HK-2 (cell line): ENCODE results near the gene TMPRSS3.
A peak's percentile ranks its signal among the peaks of the same experiment; 100 is the strongest.

ENCODE experiments used
- DNase-seq: peaks from one replicate; pipeline ENCODE4 v3.0.0-alpha.2; 2018; ENCODE audit not compliant: unreplicated experiment

The TMPRSS3 gene

DNA sequence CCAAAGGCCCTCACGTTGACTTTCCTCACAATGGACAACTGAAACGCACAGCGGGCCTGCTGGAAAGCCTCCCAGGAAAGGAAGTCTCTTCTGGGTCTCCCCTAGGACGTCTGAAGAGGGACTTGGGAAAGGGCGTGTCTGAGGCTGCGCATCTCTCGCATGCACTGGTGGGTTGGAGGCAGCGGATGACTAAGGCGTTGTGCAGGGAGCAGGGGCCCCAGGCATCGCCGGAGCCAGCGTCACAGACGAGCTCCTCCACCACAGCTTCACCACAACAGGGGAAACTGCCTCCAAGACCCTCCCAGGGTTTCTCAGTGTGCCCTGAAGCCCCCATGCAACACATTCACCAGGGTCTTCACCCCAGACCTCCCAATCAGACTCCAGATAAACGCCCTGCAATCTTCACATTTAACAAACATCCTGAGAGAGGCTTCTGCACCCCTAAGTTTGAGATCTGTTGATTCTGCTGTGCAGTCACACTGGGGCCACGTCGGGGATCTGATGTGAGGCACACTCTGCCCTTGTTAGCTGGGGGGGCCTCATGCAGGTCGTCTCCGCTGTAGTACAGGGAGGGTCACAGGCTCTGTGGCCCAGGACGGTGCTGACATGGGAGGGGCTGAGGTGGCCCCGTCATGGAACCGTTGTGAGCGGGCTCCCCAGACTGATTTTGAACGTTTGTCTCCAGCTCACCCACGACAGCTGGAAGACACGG is 22.5 kb downstream of the TMPRSS3 start:
- no peak for DNase-seq

DNA sequence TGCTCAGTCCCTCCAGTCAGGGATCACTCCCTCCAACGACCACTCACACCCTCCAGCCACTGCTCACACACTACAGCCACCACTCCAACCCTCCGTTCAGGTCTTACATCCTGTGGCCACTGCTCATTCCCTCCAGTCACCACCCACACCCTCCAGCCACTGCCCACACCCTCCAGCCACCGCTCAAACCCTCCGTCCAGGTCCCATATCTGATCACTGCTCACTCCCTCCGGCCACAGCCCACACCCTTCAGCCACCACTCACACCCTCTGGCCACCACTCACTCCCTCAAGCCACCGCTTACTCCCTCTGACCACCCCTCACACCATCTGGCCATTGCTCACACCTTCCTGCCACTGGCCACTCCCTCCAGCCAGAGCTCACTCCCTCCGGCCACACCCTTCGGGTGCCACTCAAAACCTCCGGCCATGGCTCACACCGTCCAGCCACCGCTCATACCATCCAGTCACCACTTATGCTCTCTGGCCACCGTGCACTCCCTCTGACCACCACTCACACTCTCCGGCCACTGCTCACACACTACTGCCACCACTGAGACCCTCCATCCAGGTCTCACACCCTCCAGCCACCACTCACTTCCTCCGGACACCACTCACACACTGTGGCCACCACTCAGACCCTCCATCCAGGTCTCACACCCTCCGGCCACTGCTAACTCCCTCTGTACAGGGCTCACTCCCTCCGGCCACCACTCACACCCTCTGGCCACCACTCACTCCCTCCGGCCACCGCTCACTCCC is 24.8 kb downstream of the TMPRSS3 start:
- no peak for DNase-seq

DNA sequence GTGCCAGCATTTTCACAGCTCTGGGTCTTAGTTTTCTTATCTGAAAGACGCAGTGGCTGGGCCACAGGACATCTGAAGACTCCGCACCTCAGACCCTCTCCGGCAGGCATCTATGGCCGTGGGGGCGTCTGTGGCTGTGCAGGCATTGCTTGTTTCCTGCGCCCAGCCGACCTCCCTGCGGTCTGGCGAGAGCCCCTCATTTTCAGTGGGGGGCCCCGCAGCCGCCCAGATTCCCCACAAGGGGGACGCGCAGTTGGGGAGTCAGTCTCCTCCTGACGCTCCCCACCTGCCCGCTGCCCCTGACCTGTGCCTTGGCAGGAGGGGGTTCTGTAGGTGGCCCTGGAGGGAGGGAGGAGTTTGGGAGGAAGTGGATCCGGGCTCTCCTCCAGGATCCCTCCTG is 26.0 kb downstream of the TMPRSS3 start:
- DNase-seq, result no peak

DNA sequence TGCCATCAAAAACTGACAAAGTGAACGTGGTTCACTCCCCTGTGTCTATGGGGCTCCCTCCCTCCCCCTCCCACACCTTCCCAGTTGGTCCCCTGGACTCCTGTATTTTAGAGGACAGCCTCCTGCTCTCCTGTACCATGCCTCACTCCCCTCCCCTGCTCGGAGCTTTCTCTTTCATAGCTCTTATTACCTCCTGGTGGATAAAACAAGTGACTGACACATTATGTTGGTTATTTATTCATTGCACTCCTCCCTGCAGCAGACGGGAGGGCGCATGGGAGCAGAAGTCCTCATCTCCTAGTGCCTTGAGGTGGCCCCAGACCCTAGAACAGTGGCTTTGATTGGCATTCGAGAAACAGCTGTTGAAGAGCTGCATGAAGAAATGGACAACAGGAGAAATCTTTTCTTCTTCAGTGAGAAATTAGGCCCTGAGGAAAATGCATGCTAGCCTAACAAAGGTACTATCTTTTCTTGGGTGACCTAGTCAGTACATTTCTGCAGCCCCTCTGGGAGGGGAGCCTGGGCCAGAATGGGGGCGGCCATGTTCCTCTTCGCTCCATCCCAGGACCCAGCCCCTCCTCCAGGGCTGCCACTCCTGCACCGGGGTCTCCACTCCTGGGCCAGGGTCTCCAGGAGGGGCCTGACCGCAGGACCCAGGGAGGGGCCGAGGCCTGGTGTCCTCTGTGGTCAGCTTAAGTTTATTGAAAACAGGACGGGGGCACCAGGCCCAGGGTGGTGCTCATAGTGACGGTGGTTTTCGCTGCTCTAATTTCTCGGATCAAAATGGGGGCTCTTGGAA is 28.3 kb downstream of the TMPRSS3 start:
- DNase-seq, result no peak

DNA sequence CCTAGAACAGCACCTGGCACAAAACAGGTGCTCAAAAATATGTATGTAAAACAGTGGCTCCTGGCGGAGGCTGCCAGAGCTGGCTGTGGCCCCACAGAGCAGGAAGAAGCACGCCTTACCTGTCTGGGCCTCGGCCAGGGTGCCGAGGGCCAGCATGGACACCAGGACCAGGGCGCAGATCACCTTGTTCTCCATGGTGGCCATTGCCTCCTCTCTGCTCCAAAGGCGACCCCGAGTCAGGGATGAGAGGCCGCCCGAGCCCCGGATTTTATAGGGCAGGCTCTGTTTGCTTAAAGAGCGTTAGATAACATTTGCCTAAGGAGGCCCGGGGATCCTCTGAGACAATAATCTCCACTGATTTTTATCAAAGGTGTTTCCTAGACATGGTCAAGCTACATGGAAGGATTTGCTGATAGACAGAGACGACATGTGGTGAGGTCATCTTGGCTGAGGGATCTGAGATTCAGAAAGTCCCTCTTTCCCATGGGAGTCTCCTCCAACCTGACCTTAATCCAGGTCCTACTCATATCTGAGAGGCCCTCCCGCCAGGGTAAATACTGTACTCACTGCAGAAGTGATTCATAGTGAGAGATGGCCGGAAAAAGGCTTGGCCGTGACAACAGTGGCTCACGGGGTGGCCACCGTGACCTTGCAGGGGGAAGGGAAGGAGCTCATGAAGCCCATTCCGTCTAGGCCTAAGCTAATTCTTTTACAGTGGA is 29.4 kb downstream of the TMPRSS3 start, which contains the start of gene TFF1:
TFF1 (minus strand) TSS at position 244 of the 719 bp plus-strand sequence; CDS start at position 204, 40 bp downstream.
- DNase-seq, result peak; percentile 22

DNA sequence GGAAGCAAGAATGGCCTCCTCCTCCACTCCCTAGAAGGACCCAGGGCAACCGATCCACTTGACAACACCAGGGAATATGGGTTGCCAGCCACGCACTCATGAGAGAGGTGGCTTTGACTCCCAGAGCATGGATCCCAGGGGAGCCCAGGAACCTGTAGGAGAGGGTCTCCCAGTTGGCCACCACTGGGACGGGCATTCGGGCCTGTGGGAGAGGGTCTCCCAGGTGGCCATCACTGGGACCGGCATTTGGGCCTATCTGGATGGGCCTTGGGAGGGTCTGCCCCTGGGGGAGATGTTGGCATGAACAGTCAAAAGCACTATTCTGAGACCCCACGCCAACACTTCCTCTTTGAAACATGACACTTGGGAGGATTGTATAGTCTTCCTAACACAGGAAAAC is 30.1 kb downstream of the TMPRSS3 start:
- no peak for DNase-seq

DNA sequence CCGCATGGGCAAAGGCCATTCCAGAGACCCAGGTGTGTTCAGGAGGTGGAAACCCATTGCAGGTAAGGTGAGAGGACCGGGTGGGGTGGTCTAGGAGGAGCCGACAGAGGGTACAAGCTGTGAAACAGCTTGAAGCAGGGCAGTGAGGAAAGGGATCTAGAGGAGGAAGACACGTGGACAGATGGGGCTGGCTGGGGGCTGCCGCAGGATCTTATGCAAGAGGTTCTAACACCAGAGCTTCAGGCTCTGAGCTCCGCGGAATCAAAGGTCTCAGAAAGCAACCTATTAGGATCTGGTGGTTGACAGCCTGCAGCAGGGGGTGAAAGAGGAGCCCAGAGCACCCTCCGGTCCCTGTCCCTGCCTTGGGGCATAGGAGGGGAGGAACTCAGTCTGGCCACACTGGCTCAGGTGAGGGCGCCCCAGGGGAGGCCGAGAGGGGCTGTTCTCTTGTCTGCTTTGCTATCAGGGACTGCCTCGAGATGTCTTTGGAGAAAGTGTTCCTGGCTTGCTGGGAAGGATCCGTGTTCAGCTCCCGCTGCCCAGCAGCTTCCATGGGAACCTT is 31.5 kb downstream of the TMPRSS3 start:
- no peak for DNase-seq

DNA sequence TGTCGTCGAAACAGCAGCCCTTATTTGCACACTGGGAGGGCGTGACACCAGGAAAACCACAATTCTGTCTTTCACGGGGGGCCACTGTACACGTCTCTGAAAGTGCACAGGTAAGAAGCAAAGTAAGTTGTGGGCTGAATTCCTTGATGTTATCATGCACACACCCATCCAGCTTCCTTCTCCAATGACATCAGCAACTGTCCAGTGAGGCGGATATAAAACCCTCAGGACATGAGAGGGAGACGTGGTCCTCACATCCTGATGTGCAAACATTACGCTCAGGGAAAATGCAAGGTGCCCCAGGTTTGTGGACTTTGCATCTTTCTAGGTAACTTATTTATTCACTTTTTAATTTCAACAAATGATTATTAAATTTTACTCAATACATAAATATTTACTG is 32.5 kb downstream of the TMPRSS3 start:
- no peak for DNase-seq

DNA sequence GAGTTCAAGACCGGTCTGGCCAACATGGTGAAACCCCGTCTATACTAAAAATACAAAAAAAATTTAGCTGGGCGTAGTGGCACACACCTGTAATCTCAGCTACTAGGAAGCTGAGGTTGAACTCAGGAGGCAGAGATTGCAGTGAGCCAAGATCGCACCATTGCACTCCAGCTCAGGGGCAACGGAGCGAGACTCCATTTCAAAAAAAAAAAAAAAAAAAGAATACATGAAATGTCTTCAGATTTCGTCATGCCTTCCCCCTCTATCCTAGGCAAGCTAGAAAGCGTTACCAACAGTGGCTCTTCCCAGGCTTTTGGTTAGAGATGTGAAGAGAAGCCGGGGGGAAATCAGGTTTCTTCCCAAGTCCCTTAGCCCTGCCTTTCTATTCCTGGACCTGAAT is 33.2 kb downstream of the TMPRSS3 start:
- DNase-seq, result no peak

DNA sequence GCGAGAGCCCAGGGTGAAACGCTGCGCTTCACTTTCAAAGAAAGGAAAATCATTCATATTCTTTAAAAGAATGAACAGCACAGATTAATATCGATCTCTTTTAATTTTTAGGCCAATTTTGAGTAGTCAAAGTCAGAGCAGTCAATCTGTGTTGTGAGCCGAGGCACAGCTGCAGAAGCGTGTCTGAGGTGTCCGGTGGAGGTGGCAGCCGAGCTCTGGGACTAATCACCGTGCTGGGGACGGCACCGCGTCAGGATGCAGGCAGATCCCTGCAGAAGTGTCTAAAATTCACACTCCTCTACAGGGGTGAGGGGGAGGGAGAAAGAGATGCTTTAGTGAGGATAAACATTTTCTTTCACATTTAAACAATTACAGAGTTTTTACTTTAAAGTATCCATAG is 33.7 kb downstream of the TMPRSS3 start:
- no peak for DNase-seq

DNA sequence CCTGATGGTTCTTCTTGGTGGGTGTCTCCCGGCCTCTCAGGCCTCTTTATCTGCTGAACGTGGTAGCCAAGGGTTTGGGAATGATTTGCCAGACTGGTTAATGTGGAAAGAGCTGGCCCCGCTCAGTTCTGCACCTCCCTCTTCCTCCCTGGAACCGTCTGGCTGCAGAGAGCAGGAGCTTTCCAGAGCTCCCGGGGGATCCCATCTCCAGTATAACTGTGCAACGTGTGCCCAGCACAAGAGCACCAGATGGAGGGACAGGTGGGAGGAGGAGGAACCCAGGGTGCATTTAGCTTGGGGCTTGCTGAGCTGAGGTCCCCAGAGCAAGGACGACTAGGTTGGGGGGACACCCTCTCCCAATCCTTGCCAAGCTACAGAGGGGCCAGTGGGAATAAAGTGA is 34.6 kb downstream of the TMPRSS3 start:
- DNase-seq, result no peak

DNA sequence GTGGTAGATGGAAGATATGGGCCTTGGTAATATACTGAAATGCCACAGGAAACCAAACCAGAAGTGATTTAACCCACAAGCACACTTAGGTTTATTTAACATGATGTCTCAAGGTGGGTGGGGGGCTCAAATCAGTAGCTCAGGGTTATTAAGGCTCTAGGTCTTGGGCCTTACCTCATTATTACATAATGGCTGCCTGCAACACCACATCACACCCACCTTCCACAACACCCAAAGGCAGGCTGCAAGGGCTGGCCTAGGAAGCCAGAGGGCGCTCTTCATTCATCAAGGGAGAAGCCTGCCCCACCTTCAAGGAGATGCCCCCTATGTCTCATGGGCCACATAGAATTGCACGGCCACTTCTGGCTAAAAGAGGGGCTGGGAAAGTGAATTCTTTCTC is 35.5 kb downstream of the TMPRSS3 start:
- no peak for DNase-seq

DNA sequence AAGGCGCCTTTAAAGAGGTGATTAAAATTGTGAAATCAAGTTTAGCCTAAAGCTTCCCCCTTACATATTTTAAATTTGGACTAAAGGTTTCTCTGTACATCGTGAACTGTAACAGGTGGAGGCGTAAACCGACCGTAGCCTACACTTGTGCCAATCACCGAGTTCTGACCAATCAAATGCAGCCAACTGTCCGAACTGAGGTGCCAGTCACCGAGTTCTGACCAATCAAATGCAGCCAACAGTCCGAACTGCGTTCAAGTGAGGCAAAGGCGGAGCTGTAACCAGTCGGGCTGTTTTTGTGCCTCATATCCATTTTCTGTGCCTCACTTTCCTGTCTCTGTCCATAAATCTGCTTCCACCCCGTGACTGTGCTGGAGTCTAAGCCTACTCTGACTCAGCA is 36.9 kb downstream of the TMPRSS3 start:
- no peak for DNase-seq

DNA sequence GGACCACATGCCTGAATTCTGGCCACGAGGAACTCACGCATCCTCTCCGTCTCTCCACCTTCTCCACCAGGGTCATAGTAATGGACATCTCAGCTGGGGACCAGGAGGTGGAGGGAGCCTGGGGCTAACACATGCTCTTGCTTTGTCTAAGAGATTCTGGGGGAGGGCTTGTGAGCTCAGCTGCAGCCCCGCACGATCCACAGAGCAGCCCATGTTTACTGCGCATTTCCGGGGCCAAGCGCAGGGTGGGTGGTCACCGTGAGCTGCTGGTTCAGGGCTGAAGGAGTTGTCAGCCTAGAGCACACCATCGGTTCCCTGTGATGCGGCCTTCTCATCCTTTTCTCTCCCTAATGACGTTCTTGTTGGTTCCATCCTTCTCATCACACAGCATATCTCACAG is 37.6 kb downstream of the TMPRSS3 start:
- no peak for DNase-seq

DNA sequence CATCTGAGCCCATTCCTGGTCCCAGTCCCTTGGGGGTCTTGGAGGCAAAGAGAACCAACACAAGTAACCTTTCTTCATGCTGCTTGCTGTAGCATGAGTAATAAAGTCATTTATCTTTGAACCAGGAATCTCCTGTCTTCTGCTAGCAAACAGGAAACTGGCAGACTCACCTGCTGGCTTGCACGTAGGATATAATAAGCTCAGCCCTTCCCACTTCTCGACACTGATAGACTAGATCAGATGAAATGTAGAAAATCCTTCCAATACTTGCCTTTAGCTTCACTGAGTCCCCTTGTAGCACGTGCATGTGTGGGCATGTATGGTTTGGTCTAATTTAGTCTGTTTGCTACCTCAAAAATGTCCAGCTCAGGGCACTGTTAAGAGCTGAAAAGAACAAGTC is 38.5 kb downstream of the TMPRSS3 start:
- DNase-seq, result no peak

DNA sequence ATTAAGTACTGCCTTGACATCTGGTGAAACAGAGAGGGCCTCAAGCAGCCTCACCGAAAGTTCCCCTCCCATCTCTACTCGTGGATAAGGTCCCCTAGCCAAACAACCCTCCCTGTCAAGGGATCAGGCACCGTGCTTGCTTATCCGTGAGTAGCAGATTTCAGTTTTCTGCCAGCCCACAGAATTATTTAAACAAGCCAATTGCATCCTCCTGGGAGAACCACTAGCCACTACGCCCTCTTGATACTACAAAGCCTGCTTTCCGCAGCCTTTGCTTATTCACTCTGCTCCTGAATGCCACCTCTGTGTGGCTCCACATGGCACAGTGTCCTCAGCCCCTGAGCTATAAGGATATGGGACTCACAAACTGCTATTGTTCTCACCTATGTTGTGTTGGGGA is 39.2 kb downstream of the TMPRSS3 start:
- no peak for DNase-seq

DNA sequence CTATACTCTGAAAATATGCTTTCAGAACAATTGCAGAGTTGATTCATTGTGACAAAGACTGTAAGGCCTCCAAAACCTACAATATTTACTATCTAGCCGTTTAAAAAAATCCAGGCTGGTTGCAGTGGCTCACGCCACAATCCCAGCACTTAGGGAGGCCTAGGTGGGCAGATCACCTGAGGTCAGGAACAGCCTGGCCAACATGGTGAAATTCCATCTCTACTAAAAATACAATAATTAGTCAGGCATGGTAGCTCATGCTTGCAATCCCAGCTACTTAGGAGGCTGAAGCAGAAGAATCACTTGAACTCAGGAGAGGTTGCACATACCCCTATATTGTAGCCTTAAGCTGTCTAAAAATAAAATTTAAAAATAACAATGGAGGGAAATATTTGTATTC is 39.8 kb downstream of the TMPRSS3 start:
- DNase-seq, result no peak

DNA sequence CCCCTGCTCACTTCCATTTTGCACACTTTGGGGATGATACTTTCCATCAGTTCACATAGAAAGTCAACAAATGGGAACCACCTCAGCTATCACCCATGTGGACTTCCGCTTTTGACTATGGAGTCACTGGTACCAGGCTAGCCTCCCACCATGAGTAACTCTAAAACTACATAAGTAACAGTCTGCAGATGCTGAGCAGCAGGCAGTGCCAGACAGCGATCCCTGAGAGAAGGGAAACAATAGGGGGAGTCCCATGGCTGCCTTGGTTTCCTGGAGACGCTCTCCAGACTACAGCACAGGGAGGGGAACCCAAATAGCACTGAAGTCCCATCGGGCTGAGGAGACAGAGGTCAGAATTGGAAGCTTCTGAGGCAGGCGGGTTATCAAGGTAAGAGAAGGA is 42.2 kb downstream of the TMPRSS3 start:
- no peak for DNase-seq

DNA sequence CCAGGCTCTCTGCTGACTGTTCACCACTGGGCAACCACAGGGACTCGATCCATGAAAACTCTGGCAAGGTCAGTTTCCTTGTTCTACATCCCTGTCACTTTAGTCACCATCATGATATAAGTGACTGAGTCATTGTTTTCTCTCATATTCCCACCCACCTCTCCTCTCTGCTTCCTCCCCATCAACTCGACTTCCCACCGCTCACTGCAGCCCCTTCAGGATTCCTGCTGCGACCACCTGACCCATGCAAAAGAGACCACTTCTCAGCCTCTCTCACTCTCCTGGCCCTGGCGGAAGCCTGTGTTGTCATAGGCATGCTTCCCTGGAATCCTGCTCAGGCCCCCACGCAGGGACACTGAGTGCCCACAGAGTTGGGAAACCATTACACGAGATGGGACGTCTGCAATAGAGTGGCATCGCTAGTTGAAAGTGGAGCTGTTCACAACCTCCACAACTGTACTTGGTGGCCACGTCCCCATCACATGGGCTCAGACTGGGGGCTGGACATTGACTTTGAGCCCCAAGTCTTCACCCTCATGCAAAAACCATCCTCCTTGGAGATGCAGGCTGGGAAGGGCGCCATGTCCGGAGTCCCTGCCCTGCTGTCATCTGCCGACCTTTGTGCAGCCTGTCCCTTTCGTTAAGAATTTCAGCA is 43.3 kb downstream of the TMPRSS3 start:
- DNase-seq, result no peak

DNA sequence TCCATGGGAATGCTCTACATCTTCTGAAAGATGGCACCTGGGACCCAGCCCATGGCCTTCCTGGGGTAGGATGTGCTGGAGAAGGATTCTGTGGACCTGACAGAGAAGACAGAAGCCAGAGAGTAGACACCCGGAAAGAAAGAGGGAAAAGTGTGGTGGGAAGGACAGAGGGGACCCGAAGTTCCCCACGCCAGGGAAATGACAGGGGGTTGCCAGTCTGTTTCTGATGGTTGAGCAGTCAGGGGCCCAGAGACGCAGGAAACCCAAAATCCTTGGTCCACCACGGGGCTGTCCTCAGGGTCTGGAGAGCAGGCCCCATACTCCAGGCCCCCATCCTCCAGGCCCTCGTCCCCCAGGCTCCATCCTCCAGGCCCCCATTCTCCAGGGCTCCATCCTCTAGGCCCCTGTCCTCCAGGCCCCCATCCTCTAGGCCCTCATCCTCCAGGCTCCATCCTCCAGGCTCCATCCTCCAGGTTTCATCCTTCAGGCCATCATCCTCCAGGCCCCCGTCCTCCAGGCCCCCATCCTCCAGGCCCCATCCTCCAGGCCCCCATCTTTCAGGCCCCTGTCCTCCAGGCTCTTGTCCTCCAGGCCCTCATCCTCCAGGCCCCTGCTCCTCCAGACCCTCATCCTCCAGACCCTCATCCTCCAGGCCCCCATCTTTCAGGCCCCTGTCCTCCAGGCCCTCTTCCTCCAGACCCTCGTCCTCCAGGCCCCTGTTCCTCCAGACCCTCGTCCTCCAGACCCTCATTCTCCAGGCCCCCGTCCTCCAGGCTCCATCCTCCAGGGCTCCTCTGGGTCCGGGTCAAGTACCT is 44.0 kb downstream of the TMPRSS3 start:
- DNase-seq, result no peak
